Measurements from ENCODE around the gene EPHB3. TPM values are rescaled to one million over a fixed set of nuclear protein-coding genes. Genes with fewer than 3 reads are reported as not detected.

Gene EPHB3
- total and polyA plus RNA-seq, 2 donors (not counting 3 experiments of a cell fraction or from before 2014, with no cell fraction given) = 0.01 TPM; not detected in 1

GRCh38 chr3:184549796-184550577 is 11.6 kb upstream of the EPHB3 start:
- TF ChIP-seq MAX (IDR thresholded peaks at IDR 0.05; ENCODE audit: insufficient read depth, insufficient read length) = no peak
- no peak for TF ChIP-seq CTCF (IDR thresholded peaks at IDR 0.05; ENCODE audit: extremely low read depth in 1 of 2, insufficient read depth in 1 of 2, low read depth in 1 of 2, low read length in 2 of 2)
- TF ChIP-seq EZH2 (IDR thresholded peaks at IDR 0.05; ENCODE audit: borderline replicate concordance, low read depth, low read length, severe bottlenecking) = no peak
- TF ChIP-seq POLR2AphosphoS5 (IDR thresholded peaks at IDR 0.05; ENCODE audit: insufficient read depth, low read depth, low read length) = no peak
- TF ChIP-seq FOS (IDR thresholded peaks at IDR 0.05; ENCODE audit: borderline replicate concordance, insufficient read depth, low read length) = no peak
- intact Hi-C loops (cut with micrococcal nuclease) = no loop called here
- no peak overlapping the region for H3K9ac ChIP-seq (replicated peaks; ENCODE audit: extremely low read depth, insufficient read depth, low read length)
- no peaks in the 10 kb centered on the region for H3K9me1 ChIP-seq (replicated peaks; ENCODE audit: control insufficient read depth, extremely low read depth, insufficient read depth, low read length)
- no peaks in the 10 kb centered on the region for H4K20me1 ChIP-seq (replicated peaks; ENCODE audit: control insufficient read depth, extremely low read depth, insufficient read depth, low read length)
- no peaks in the 10 kb centered on the region for H3K4me1 ChIP-seq (ENCODE audit: control insufficient read depth, extremely low read depth, insufficient read depth, low read length)
- ChIA-PET POLR2A (no interaction called here), CTCF (interaction anchor here (1.0 to 2.5 kb wide), 7 partner anchors 10 to 228 kb away, joined by 3 to 11 read pairs (median 5); no protein-coding TSS in a partner anchor)
- no peaks in the 10 kb centered on the region for H3K9me3 ChIP-seq (replicated peaks; ENCODE audit: control insufficient read depth, insufficient read depth, low read length)
- DNase-seq (ENCODE audit: low read depth, low spot score) = no peak
- dilution Hi-C loops (cut with MboI; ENCODE audit: extremely low pct_ligation_motif_present, low sequenced_read_pairs) = no loop called here
- H3K4me2 ChIP-seq (ENCODE audit: insufficient read depth, low read length) = no peak overlapping the region
- H3K27me3 ChIP-seq (ENCODE audit: control insufficient read depth in 2 of 2, insufficient read depth in 2 of 2, low read length in 2 of 2) = peaks cover 7% of the 10 kb centered on the region in 2 experiments
- no peaks in the 10 kb centered on the region for H3K79me2 ChIP-seq (ENCODE audit: control insufficient read depth, insufficient read depth, low read length)
- no peak for FAIRE-seq
- no peak overlapping the region for H3K27ac ChIP-seq (ENCODE audit: insufficient read depth, low read depth, low read length)
- BruUV-seq (replicated peaks) = no TSS peak
- H3K4me3 ChIP-seq (replicated peaks in 1 of 3; ENCODE audit: insufficient read depth in 1 of 3, low read depth in 1 of 3, low read length in 3 of 3) = no peak overlapping the region
- no peaks in the 10 kb centered on the region for H3K36me3 ChIP-seq (ENCODE audit: control insufficient read depth in 2 of 2, extremely low read depth in 1 of 2, insufficient read depth in 2 of 2, low read length in 2 of 2)
- no peak overlapping the region for H2AFZ ChIP-seq (ENCODE audit: low read depth, low read length)

Measured in endothelial cell of umbilical vein (primary cell).